ENCODE data around the gene CALML6. TPM values are rescaled to one million over a fixed set of nuclear protein-coding genes. Genes with fewer than 3 reads are reported as not detected.

Gene CALML6
- total and polyA plus RNA-seq, 2 of the 8 experiments (the other 6 are each of a cell fraction or from before 2014, with no cell fraction given) = 0.54 to 1.3 TPM

DNA sequence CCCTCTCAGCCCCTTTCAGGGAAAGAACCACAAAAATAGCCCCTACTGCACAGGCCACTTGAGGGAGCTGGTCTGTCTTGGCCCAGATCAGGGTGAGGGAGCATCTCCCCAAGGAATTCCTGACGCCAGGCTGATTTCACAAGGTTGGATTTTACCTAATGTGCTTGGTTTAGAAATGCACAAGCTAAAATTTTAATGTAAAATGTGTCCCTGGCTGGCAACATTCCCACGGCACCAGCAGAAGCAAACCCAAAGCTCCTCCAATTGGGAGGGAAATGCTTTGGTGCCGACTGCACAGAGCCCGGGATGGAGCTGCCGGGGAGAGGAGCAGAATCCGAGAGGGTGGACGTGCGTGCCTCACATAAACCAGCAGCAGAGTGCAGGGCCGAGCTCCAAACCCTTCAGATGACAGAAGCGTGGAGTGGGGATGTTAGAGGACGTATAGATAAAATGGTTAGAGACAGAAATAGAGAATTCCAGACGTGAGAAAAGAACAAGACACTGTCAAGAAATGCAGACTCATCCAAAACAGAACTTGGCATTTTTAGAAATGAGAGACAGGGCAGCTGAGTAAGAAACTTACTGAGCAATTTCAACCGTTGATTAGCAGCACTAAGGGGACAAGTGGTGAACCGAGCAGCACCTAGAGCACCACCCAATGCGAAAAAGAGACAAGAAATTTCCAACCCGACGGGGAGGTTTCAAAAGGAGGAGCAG is 45.6 kb downstream of the CALML6 start:
- Histone ChIP-seq H3K4ac (replicated peaks; ENCODE audit: insufficient read length, low read depth, low read length) (peak overlapping the region; percentile 44), H3K14ac (ENCODE audit: insufficient read length) (no peak overlapping the region), H4K8ac (ENCODE audit: extremely low read depth, insufficient read depth, low read length) (no peak overlapping the region), H3K4me1 (replicated peaks in 1 of 4; ENCODE audit: control insufficient read depth in 3 of 4, insufficient read depth in 4 of 4, low read length in 3 of 4) (peaks cover 0 to 12% (median 10%) of the 10 kb centered on the region in 4 experiments; a peak in 6 of 7 replicates), H4K20me1 (replicated peaks in 1 of 2; ENCODE audit: control insufficient read depth in 1 of 2, insufficient read depth in 2 of 2, low read length in 2 of 2) (no peaks in the 10 kb centered on the region), H3K18ac (ENCODE audit: extremely low read depth, low read length) (0 out of 2 replicates have a peak overlapping the region, but pooled peaks have one; percentile 11), H3K23me2 (ENCODE audit: low read depth, low read length) (no peaks in the 10 kb centered on the region; the same call in 1 of the 2 replicates), H3K79me1 (ENCODE audit: low read depth, low read length) (no peaks in the 10 kb centered on the region), H3K9me3 (ENCODE audit: insufficient read depth in 2 of 2, low read depth in 1 of 2, low read length in 1 of 2) (no peaks in the 10 kb centered on the region), H3K4me2 (ENCODE audit: insufficient read depth in 1 of 2, low read depth in 2 of 2, low read length in 2 of 2) (peak overlapping the region in 1 of 2 experiments; percentile 30; a peak in 1 of 4 replicates), H2BK12ac (ENCODE audit: low read depth, low read length) (peak overlapping the region; percentile 60; the same call in 1 of the 2 replicates), H4K91ac (replicated peaks; ENCODE audit: insufficient read length, low read length) (peak overlapping the region; percentile 38), H3K9ac (replicated peaks in 1 of 4; ENCODE audit: extremely low read depth in 1 of 4, low read depth in 3 of 4, low read length in 3 of 4) (no peak overlapping the region), H3K56ac (replicated peaks; ENCODE audit: insufficient read length, low read depth, low read length) (no peak overlapping the region), H4K5ac (ENCODE audit: insufficient read length, low read depth, low read length) (no peak overlapping the region), H3K79me2 (ENCODE audit: control insufficient read depth in 1 of 2, insufficient read depth in 2 of 2, low read length in 2 of 2) (no peaks in the 10 kb centered on the region), H2AFZ (ENCODE audit: low read length) (no peak overlapping the region), H2BK20ac (ENCODE audit: low read length) (0 out of 2 replicates have a peak overlapping the region, but pooled peaks have one; percentile 11), H3K23ac (ENCODE audit: insufficient read length) (no peak overlapping the region), H3K27me3 (replicated peaks in 1 of 4; ENCODE audit: control insufficient read depth in 3 of 4, extremely low read depth in 1 of 4, insufficient read depth in 3 of 4, low read length in 3 of 4) (no peaks in the 10 kb centered on the region; a peak in 1 of 7 replicates), H2BK15ac (ENCODE audit: low read length) (peak overlapping the region; percentile 88; the same call in 1 of the 2 replicates), H2BK5ac (ENCODE audit: low read depth, low read length) (0 out of 2 replicates have a peak overlapping the region, but pooled peaks have one; percentile 60), H3K27ac (ENCODE audit: low read depth, low read length) (no peak overlapping the region), H2AK5ac (ENCODE audit: low read depth, low read length) (no peak overlapping the region), H3K4me3 (ENCODE audit: extremely low read depth in 1 of 4, insufficient read depth in 2 of 4, low read depth in 3 of 4, low read length in 4 of 4) (no peak overlapping the region), H2BK120ac (replicated peaks; ENCODE audit: low read depth, low read length) (no peak overlapping the region), H3K36me3 (ENCODE audit: control insufficient read depth in 2 of 4, insufficient read depth in 4 of 4, low read length in 3 of 4) (no peaks in the 10 kb centered on the region)
- ChIA-PET POLR2A (ENCODE audit: partially characterized antibody) (interaction anchor here (1.0 to 1.6 kb wide), 3 partner anchors 58 to 84 kb away, joined by 3 to 4 read pairs (median 4); partner anchors contain the start of gene GABRD), CTCF (ENCODE audit: partially characterized antibody) (interaction anchor here (0.5 to 15.6 kb wide), 53 partner anchors 9 to 675 kb away, joined by 3 to 249 read pairs (median 4); partner anchors contain the start of gene GABRD)
- no peak for TF ChIP-seq TEAD4 (IDR thresholded peaks at IDR 0.05; ENCODE audit: low read depth, low read length)
- TF ChIP-seq, protein P1, sequence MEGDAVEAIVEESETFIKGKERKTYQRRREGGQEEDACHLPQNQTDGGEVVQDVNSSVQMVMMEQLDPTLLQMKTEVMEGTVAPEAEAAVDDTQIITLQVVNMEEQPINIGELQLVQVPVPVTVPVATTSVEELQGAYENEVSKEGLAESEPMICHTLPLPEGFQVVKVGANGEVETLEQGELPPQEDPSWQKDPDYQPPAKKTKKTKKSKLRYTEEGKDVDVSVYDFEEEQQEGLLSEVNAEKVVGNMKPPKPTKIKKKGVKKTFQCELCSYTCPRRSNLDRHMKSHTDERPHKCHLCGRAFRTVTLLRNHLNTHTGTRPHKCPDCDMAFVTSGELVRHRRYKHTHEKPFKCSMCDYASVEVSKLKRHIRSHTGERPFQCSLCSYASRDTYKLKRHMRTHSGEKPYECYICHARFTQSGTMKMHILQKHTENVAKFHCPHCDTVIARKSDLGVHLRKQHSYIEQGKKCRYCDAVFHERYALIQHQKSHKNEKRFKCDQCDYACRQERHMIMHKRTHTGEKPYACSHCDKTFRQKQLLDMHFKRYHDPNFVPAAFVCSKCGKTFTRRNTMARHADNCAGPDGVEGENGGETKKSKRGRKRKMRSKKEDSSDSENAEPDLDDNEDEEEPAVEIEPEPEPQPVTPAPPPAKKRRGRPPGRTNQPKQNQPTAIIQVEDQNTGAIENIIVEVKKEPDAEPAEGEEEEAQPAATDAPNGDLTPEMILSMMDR (IDR thresholded peaks at IDR 0.05; ENCODE audit: control extremely low read depth in 1 of 3, insufficient read depth in 1 of 3, low read depth in 1 of 3, low read length in 3 of 3) = peak in 2 of 3 experiments; percentile 24 to 45; a peak in 2 of 4 replicates
- no peak for FAIRE-seq
- no peak for DNase-seq (ENCODE audit: low read depth in 1 of 2, low spot score in 2 of 2)
- 68% methylated on average over 17 of the region's 17 CpGs; no CpG with 5 or more reads in 1 of the 2 experiments for WGBS, 2 experiments (ENCODE audit: extremely low coverage in 1 of 2, insufficient coverage in 1 of 2, insufficient read length in 1 of 2, insufficient replicate concordance in 2 of 2, low coverage in 1 of 2, low lambda C conversion rate in 2 of 2, missing lambda C conversion rate in 1 of 2)
